ENCODE data around the gene LHFPL2.
A peak's percentile ranks its signal among the peaks of the same experiment; 100 is the strongest.

LHFPL2 gene

DNA sequence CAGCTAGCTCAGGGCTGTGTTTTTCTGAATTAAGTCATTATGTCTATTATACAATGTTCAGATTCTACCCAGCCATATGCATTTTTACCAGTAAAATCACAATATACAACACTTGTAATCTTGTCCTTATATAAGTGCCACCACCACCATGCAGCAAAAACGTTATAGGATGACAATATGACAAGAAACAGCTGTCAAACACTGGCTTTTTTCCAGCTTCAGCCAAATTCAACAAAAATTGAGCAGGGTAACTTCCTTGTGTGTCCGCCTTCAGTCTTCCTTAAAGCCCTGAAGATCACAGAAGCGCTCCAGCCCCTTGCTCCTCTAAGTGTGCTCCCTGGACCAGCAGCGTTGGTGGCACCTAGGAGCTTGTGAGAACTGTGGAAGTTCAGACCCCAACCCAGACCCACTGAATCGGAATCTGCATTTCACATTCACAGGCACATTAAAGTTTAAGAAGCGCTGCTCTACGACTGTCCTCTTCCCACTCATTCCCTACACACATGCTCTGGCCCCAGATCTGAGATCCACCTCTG is 111.8 kb downstream of the LHFPL2 start:
- no peaks in the 10 kb centered on the region for H3K27me3 ChIP-seq (ENCODE audit: control insufficient read depth in 5 of 5, insufficient read depth in 4 of 5, low read length in 5 of 5)
- H3K36me3 ChIP-seq (ENCODE audit: control insufficient read depth in 5 of 5, insufficient read depth in 5 of 5, low read length in 5 of 5) = no peaks in the 10 kb centered on the region
- H3K4me3 ChIP-seq (ENCODE audit: low read depth in 1 of 5, low read length in 5 of 5) = no peak overlapping the region
- no peak overlapping the region for H3K9ac ChIP-seq (ENCODE audit: low read length in 5 of 5)
- H3K4me1 ChIP-seq (ENCODE audit: control insufficient read depth in 5 of 5, insufficient read depth in 5 of 5, low read length in 5 of 5) = peaks cover 0 to 34% (median 18%) of the 10 kb centered on the region in 5 donors
- H3K9me3 ChIP-seq (ENCODE audit: control insufficient read depth in 5 of 5, low read length in 5 of 5) = no peaks in the 10 kb centered on the region
- H3K27ac ChIP-seq (ENCODE audit: low read depth, low read length) = no peak overlapping the region

DNA sequence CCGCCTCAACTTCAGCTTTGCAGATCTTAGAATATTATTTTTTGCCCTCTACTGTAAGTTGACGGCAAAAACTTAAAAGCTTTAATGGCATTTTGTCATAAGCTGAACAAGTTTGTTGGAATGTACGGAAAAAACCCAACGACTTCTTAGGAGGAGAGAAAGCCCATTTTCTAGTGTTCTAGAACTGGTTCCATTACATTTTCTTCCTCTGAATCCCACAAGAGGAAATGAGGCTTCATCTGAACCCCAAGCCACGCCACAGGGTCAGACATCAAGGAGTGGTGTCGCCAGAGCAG is 113.7 kb downstream of the LHFPL2 start:
- H3K4me3 ChIP-seq (ENCODE audit: low read depth in 1 of 5, low read length in 5 of 5) = no peak overlapping the region
- H3K9ac ChIP-seq (ENCODE audit: low read length in 5 of 5) = no peak overlapping the region
- peaks cover 0 to 20% (median 4%) of the 10 kb centered on the region in 5 donors for H3K4me1 ChIP-seq (ENCODE audit: control insufficient read depth in 5 of 5, insufficient read depth in 5 of 5, low read length in 5 of 5)
- no peaks in the 10 kb centered on the region for H3K9me3 ChIP-seq (ENCODE audit: control insufficient read depth in 5 of 5, low read length in 5 of 5)
- no peaks in the 10 kb centered on the region for H3K36me3 ChIP-seq (ENCODE audit: control insufficient read depth in 5 of 5, insufficient read depth in 5 of 5, low read length in 5 of 5)
- peak overlapping the region; percentile 30 for H3K27ac ChIP-seq (ENCODE audit: low read depth, low read length)
- H3K27me3 ChIP-seq (ENCODE audit: control insufficient read depth in 5 of 5, insufficient read depth in 4 of 5, low read length in 5 of 5) = no peaks in the 10 kb centered on the region

GRCh38 chr5:78534148-78534904 is 114.2 kb downstream of the LHFPL2 start:
- Histone ChIP-seq H3K4me1 (ENCODE audit: control insufficient read depth in 5 of 5, insufficient read depth in 5 of 5, low read length in 5 of 5) (peaks cover 0 to 16% (median 4%) of the 10 kb centered on the region in 5 donors), H3K9me3 (ENCODE audit: control insufficient read depth in 5 of 5, low read length in 5 of 5) (no peaks in the 10 kb centered on the region), H3K4me3 (ENCODE audit: low read depth in 1 of 5, low read length in 5 of 5) (peak overlapping the region in 1 of 5 donors; percentile 35), H3K27ac (ENCODE audit: low read depth, low read length) (peak overlapping the region; percentile 30), H3K27me3 (ENCODE audit: control insufficient read depth in 5 of 5, insufficient read depth in 4 of 5, low read length in 5 of 5) (no peaks in the 10 kb centered on the region), H3K9ac (ENCODE audit: low read length in 5 of 5) (peak overlapping the region in 3 of 5 donors; percentile 32 to 37 (median 34)), H3K36me3 (ENCODE audit: control insufficient read depth in 5 of 5, insufficient read depth in 5 of 5, low read length in 5 of 5) (no peaks in the 10 kb centered on the region)

GRCh38 chr5:78533356-78533755 is 115.2 kb downstream of the LHFPL2 start:
- no peak overlapping the region for H3K9ac ChIP-seq (ENCODE audit: low read length in 5 of 5)
- no peaks in the 10 kb centered on the region for H3K9me3 ChIP-seq (ENCODE audit: control insufficient read depth in 5 of 5, low read length in 5 of 5)
- H3K4me1 ChIP-seq (ENCODE audit: control insufficient read depth in 5 of 5, insufficient read depth in 5 of 5, low read length in 5 of 5) = peaks cover 0 to 19% (median 10%) of the 10 kb centered on the region in 5 donors
- H3K27ac ChIP-seq (ENCODE audit: low read depth, low read length) = no peak overlapping the region
- no peak overlapping the region for H3K4me3 ChIP-seq (ENCODE audit: low read depth in 1 of 5, low read length in 5 of 5)
- no peaks in the 10 kb centered on the region for H3K36me3 ChIP-seq (ENCODE audit: control insufficient read depth in 5 of 5, insufficient read depth in 5 of 5, low read length in 5 of 5)
- H3K27me3 ChIP-seq (ENCODE audit: control insufficient read depth in 5 of 5, insufficient read depth in 4 of 5, low read length in 5 of 5) = no peaks in the 10 kb centered on the region

DNA sequence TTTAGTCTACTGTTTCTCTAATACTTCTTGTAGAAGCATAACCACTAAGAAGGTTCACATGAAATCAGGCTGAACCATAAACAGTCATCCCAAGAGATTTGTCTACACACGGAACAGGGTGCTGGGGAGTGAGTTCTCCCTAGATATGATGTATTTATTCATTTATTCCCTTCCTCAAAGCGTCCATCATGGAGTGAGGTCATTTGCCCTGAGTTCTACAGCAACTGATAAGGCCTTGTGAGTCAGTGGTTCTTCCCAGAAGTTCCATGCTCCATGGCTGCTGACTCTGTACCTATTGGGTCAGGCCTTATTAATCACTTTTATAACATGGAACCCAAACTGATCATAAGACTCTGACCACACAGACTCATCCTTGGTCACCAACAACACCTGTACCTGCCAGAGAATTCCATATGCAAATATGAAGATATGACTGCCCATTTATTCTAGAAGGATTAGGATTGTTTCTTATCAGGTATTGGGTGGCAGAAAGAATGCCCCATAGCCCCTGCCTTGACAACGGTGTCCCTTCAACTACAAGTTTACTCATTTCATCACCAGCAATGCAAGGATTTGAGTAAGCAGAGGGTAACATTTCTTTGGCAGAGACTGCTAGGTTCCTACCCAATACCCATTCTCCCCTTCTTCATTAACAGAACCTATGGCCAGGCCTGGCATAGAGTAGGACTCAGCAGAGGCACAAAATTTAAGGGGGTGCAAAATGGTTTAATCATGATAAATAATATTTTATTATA is 118.1 kb downstream of the LHFPL2 start:
- no peaks in the 10 kb centered on the region for H3K27me3 ChIP-seq (ENCODE audit: control insufficient read depth in 5 of 5, insufficient read depth in 4 of 5, low read length in 5 of 5)
- no peak overlapping the region for H3K27ac ChIP-seq (ENCODE audit: low read depth, low read length)
- no peaks in the 10 kb centered on the region for H3K9me3 ChIP-seq (ENCODE audit: control insufficient read depth in 5 of 5, low read length in 5 of 5)
- no peak overlapping the region for H3K4me3 ChIP-seq (ENCODE audit: low read depth in 1 of 5, low read length in 5 of 5)
- peaks cover 0 to 42% (median 32%) of the 10 kb centered on the region in 5 donors for H3K4me1 ChIP-seq (ENCODE audit: control insufficient read depth in 5 of 5, insufficient read depth in 5 of 5, low read length in 5 of 5)
- H3K36me3 ChIP-seq (ENCODE audit: control insufficient read depth in 5 of 5, insufficient read depth in 5 of 5, low read length in 5 of 5) = no peaks in the 10 kb centered on the region
- no peak overlapping the region for H3K9ac ChIP-seq (ENCODE audit: low read length in 5 of 5)

- Histone ChIP-seq H3K27me3 (ENCODE audit: control insufficient read depth in 5 of 5, insufficient read depth in 4 of 5, low read length in 5 of 5) (no peaks in the 10 kb centered on the region), H3K4me1 (ENCODE audit: control insufficient read depth in 5 of 5, insufficient read depth in 5 of 5, low read length in 5 of 5) (peaks cover 5 to 46% (median 39%) of the 10 kb centered on the region in 5 donors), H3K9ac (ENCODE audit: low read length in 5 of 5) (peak overlapping the region in 2 of 5 donors; percentile 37 to 76), H3K27ac (ENCODE audit: low read depth, low read length) (peak overlapping the region; percentile 71), H3K9me3 (ENCODE audit: control insufficient read depth in 5 of 5, low read length in 5 of 5) (no peaks in the 10 kb centered on the region), H3K4me3 (ENCODE audit: low read depth in 1 of 5, low read length in 5 of 5) (no peak overlapping the region), H3K36me3 (ENCODE audit: control insufficient read depth in 5 of 5, insufficient read depth in 5 of 5, low read length in 5 of 5) (no peaks in the 10 kb centered on the region)
Observed at GRCh38 chr5:78527925-78528324, 120.6 kb downstream of the LHFPL2 start.

GRCh38 chr5:78527054-78527859 is 121.3 kb downstream of the LHFPL2 start:
- Histone ChIP-seq H3K9ac (ENCODE audit: low read length in 5 of 5) (peak overlapping the region in 2 of 5 donors; percentile 37 to 76), H3K27me3 (ENCODE audit: control insufficient read depth in 5 of 5, insufficient read depth in 4 of 5, low read length in 5 of 5) (no peaks in the 10 kb centered on the region), H3K27ac (ENCODE audit: low read depth, low read length) (peak overlapping the region; percentile 71), H3K9me3 (ENCODE audit: control insufficient read depth in 5 of 5, low read length in 5 of 5) (no peaks in the 10 kb centered on the region), H3K36me3 (ENCODE audit: control insufficient read depth in 5 of 5, insufficient read depth in 5 of 5, low read length in 5 of 5) (no peaks in the 10 kb centered on the region), H3K4me3 (ENCODE audit: low read depth in 1 of 5, low read length in 5 of 5) (no peak overlapping the region), H3K4me1 (ENCODE audit: control insufficient read depth in 5 of 5, insufficient read depth in 5 of 5, low read length in 5 of 5) (peaks cover 5 to 51% (median 45%) of the 10 kb centered on the region in 5 donors)

DNA sequence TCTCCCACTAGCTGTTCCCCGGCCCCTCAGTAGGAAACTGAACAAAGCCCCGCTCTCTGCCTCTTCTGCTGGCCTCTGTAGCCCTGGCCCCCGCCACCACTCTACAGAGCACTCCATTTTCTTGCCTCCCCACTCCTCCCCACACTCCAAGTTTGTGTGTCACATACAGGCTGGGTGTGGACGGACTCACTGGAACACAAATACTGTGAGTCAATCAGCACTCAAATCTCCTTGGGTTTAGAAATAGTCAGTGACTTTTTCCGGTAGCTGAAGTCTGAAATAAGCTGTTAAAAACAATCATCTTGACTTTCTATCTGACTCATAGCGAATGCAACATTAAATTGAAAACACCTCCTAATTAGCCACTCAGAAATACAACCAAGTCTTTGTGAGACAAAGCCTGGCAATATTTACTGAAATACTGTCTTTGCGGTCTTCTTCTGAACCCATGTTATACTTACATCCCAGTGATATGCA is 122.5 kb downstream of the LHFPL2 start:
- Histone ChIP-seq H3K27me3 (ENCODE audit: control insufficient read depth in 5 of 5, insufficient read depth in 4 of 5, low read length in 5 of 5) (no peaks in the 10 kb centered on the region), H3K4me1 (ENCODE audit: control insufficient read depth in 5 of 5, insufficient read depth in 5 of 5, low read length in 5 of 5) (peaks cover 5 to 51% (median 45%) of the 10 kb centered on the region in 5 donors), H3K9ac (ENCODE audit: low read length in 5 of 5) (no peak overlapping the region), H3K9me3 (ENCODE audit: control insufficient read depth in 5 of 5, low read length in 5 of 5) (no peaks in the 10 kb centered on the region), H3K4me3 (ENCODE audit: low read depth in 1 of 5, low read length in 5 of 5) (no peak overlapping the region), H3K36me3 (ENCODE audit: control insufficient read depth in 5 of 5, insufficient read depth in 5 of 5, low read length in 5 of 5) (no peaks in the 10 kb centered on the region), H3K27ac (ENCODE audit: low read depth, low read length) (peak overlapping the region; percentile 71)

DNA sequence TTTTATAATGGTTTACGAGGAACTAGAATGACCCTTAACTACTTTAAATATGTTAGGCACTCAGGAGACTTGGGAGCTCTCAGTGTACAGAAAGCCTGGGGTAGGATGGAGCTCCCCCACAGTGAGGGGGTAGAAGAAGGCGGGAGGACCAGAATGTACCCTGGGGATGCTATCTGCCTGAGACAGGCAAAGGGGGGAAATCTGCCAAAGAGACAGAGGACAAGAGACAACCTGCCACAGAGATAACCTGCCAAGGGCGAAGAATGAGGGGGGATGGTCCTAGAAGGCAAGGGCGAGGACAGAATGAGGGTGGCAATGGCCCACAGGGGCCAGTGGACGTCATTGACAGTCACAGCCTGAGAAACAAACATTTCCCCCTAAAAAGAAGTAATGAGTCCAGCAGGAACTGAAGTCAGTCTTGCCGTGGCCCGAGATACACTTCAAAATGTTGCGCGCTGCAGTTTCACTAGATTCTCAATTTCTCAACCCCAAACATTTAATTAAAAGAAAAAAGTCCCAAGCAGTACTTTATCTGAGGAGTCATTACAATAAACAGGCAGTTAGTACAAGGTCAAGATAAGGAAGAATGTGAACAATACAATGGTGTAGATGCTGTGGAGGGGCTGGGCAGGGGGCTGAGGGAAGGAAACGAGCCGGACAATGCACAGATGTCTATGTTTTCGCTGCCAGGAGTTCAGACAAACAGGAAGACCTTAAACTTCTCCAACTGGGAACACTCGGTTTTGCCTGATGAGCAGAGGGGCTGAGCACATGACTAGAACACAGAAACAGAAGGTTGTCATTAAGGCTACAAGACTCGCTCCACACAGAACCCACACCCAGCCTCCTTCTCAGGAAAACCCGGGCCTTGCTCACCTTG is 125.0 kb downstream of the LHFPL2 start:
- Histone ChIP-seq H3K4me1 (ENCODE audit: control insufficient read depth in 5 of 5, insufficient read depth in 5 of 5, low read length in 5 of 5) (peaks cover 7 to 56% (median 43%) of the 10 kb centered on the region in 5 donors), H3K27ac (ENCODE audit: low read depth, low read length) (peak overlapping the region; percentile 59), H3K9me3 (ENCODE audit: control insufficient read depth in 5 of 5, low read length in 5 of 5) (no peaks in the 10 kb centered on the region), H3K36me3 (ENCODE audit: control insufficient read depth in 5 of 5, insufficient read depth in 5 of 5, low read length in 5 of 5) (no peaks in the 10 kb centered on the region), H3K4me3 (ENCODE audit: low read depth in 1 of 5, low read length in 5 of 5) (no peak overlapping the region), H3K9ac (ENCODE audit: low read length in 5 of 5) (peak overlapping the region in 2 of 5 donors; percentile 32 to 41), H3K27me3 (ENCODE audit: control insufficient read depth in 5 of 5, insufficient read depth in 4 of 5, low read length in 5 of 5) (no peaks in the 10 kb centered on the region)

Data from subcutaneous abdominal adipose tissue (tissue), 5 donors.